HTERT RPE-1 (cell line): ENCODE measurements around the gene CACNA2D3.

ENCODE experiments used
- in situ Hi-C: fragments of 300-500 bp; cut with MboI; formaldehyde crosslinking; loops from 4 replicates; pipeline ENCODE4 v1.14.3; 2020; ENCODE audit warnings: low sequenced_read_pairs

CACNA2D3 gene

GRCh38 chr3:54653456-54654195 lies 531.3 kb downstream of the CACNA2D3 start:
- in situ Hi-C loops: no loop called here

GRCh38 chr3:54654776-54655175 lies 532.4 kb downstream of the CACNA2D3 start:
- in situ Hi-C loops: no loop called here

GRCh38 chr3:54659347-54659746 lies 537.0 kb downstream of the CACNA2D3 start:
- in situ Hi-C loops: no loop called here

GRCh38 chr3:54660714-54661132 lies 538.4 kb downstream of the CACNA2D3 start:
- in situ Hi-C loops: no loop called here

- in situ Hi-C loops: no loop called here
These were observed 538.8 kb downstream of the CACNA2D3 start for GRCh38 chr3:54661151-54661550.

GRCh38 chr3:54663501-54664011 lies 541.2 kb downstream of the CACNA2D3 start:
- in situ Hi-C loops: no loop called here

GRCh38 chr3:54665016-54665600 lies 542.8 kb downstream of the CACNA2D3 start:
- in situ Hi-C loops: no loop called here

GRCh38 chr3:54668236-54668635 lies 545.9 kb downstream of the CACNA2D3 start:
- in situ Hi-C loops: no loop called here

- in situ Hi-C loops: no loop called here
These were observed 548.0 kb downstream of the CACNA2D3 start for GRCh38 chr3:54670201-54671000.

GRCh38 chr3:54671511-54671910 lies 549.2 kb downstream of the CACNA2D3 start:
- in situ Hi-C loops: no loop called here

GRCh38 chr3:54676087-54676486 lies 553.7 kb downstream of the CACNA2D3 start:
- in situ Hi-C loops: no loop called here

- in situ Hi-C loops: no loop called here
These were observed 559.4 kb downstream of the CACNA2D3 start for GRCh38 chr3:54681706-54682105.

- in situ Hi-C loops: no loop called here
These were observed 562.9 kb downstream of the CACNA2D3 start for GRCh38 chr3:54685213-54685612.

GRCh38 chr3:54691289-54691771 lies 569.0 kb downstream of the CACNA2D3 start:
- in situ Hi-C loops: no loop called here

GRCh38 chr3:54696313-54696712 lies 574.0 kb downstream of the CACNA2D3 start:
- in situ Hi-C loops: no loop called here

- in situ Hi-C loops: no loop called here
These were observed 575.7 kb downstream of the CACNA2D3 start for GRCh38 chr3:54698054-54698453.

GRCh38 chr3:54703923-54704322 lies 581.6 kb downstream of the CACNA2D3 start:
- in situ Hi-C loops: no loop called here

GRCh38 chr3:54705730-54706129 lies 583.4 kb downstream of the CACNA2D3 start:
- in situ Hi-C loops: no loop called here

- in situ Hi-C loops: no loop called here
These were observed 584.4 kb downstream of the CACNA2D3 start for GRCh38 chr3:54706738-54707137.

GRCh38 chr3:54709785-54710184 lies 587.4 kb downstream of the CACNA2D3 start:
- in situ Hi-C loops: no loop called here

- in situ Hi-C loops: no loop called here
These were observed 588.6 kb downstream of the CACNA2D3 start for GRCh38 chr3:54710954-54711353.
